ENCODE measurements around the gene CD6. TPM values are rescaled to one million over a fixed set of nuclear protein-coding genes. Genes with fewer than 3 reads are reported as not detected.

The CD6 gene
- total RNA-seq, 4 donors from 2014 or later, result 0.42 to 2.7 (median 1.8) TPM

- intact Hi-C loops (cut with DNase I; ENCODE audit: low total_unique reads), result no loop called here
- no peak for DNase-seq (ENCODE audit: low spot score in 2 of 2)
- TF ChIP-seq POLR2A (IDR thresholded peaks at IDR 0.05) (no peak), CTCF (IDR thresholded peaks at IDR 0.05) (no peak)
- H3K4me3 ChIP-seq (ENCODE audit: low read depth, poor library complexity, severe bottlenecking), result no peak overlapping the region
- WGBS, 2 donors, result 90 to 95% methylated on average over 7 of the region's 7 CpGs
Measured at GRCh38 chr11:61002598-61002997, 31.1 kb downstream of the CD6 start.

- no peak for TF ChIP-seq CTCF (IDR thresholded peaks at IDR 0.05)
- TF ChIP-seq POLR2A (IDR thresholded peaks at IDR 0.05), result no peak
- DNase-seq (ENCODE audit: low spot score in 2 of 2), result no peak
- intact Hi-C loops (cut with DNase I; ENCODE audit: low total_unique reads), result no loop called here
- 42 to 45% methylated on average over 10 of the region's 10 CpGs for WGBS, 2 donors
- no peak overlapping the region for H3K4me3 ChIP-seq (ENCODE audit: low read depth, poor library complexity, severe bottlenecking)
Measured at GRCh38 chr11:61004180-61004611, 32.7 kb downstream of the CD6 start.

DNA sequence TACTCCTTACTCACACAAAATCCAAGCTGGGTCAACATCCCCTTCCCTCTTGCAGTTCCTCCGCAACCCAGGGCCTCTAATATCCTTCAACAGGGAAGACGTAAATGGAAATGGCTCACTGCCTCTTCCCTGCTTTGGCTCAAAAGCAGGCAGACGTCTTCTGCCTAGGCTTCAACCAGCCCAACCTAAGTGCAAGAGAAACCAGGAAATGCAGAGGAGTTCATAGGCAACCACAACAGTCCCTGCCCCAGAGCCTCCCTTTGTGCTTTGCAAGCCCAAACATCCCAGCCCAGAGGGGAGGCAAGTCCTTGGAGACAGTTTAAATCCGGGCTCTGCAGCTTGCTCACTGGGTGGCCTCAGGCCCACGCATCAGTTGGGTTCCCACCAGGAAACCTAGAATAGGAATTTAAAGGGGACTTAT is 33.3 kb downstream of the CD6 start:
- TF ChIP-seq CTCF (IDR thresholded peaks at IDR 0.05) (no peak), POLR2A (IDR thresholded peaks at IDR 0.05) (no peak)
- WGBS, 2 donors, result 48 to 51% methylated on average over 5 of the region's 5 CpGs
- intact Hi-C loops (cut with DNase I; ENCODE audit: low total_unique reads), result no loop called here
- no peak overlapping the region for H3K4me3 ChIP-seq (ENCODE audit: low read depth, poor library complexity, severe bottlenecking)
- DNase-seq (ENCODE audit: low spot score in 2 of 2), result no peak

GRCh38 chr11:61007383-61007955 is 36.0 kb downstream of the CD6 start:
- DNase-seq (ENCODE audit: low spot score in 2 of 2), result no peak
- no peak overlapping the region for H3K4me3 ChIP-seq (ENCODE audit: low read depth, poor library complexity, severe bottlenecking)
- WGBS, 2 donors, result 13 to 86% methylated on average over 1 to 6 of the region's 52 CpGs
- TF ChIP-seq POLR2A (IDR thresholded peaks at IDR 0.05) (no peak), CTCF (IDR thresholded peaks at IDR 0.05) (no peak)
- intact Hi-C loops (cut with DNase I; ENCODE audit: low total_unique reads), result no loop called here

- WGBS, 2 donors, result 25 to 32% methylated on average over 41 of the region's 54 CpGs
- DNase-seq (ENCODE audit: low spot score in 2 of 2), result no peak
Measured at GRCh38 chr11:61007956-61008896, 36.7 kb downstream of the CD6 start.

More at GRCh38 chr11:61007956-61008896, 36.7 kb downstream of the CD6 start:
- intact Hi-C loops (cut with DNase I; ENCODE audit: low total_unique reads), result no loop called here
- no peak overlapping the region for H3K4me3 ChIP-seq (ENCODE audit: low read depth, poor library complexity, severe bottlenecking)
- TF ChIP-seq CTCF (IDR thresholded peaks at IDR 0.05) (no peak), POLR2A (IDR thresholded peaks at IDR 0.05) (no peak)

Data from lower leg skin (tissue), 4 donors.